OCI-LY1 (cell line): Measurements from ENCODE around the gene CENPL.
"Not testable (repeated sequence)": the region's sequence is repeated elsewhere in the genome, so short reads cannot be mapped to it uniquely, and the experiment has no call there.

ENCODE experiments used
- H2AFZ ChIP-seq: fragments of 200-600 bp; sonication (generic), shearing (Covaris generic); 2 replicates; pipeline ENCODE4 v1.6.0; 2014; ENCODE audit warnings: antibody characterized with exemption, mild to moderate bottlenecking, low read length
- H3F3A ChIP-seq: fragments of 200-600 bp; sonication (generic), shearing (Covaris generic); 2 replicates; pipeline ENCODE4 v1.6.0; 2014; ENCODE audit warnings: mild to moderate bottlenecking, antibody characterized with exemption, low read length, moderate library complexity; ENCODE audit not compliant: insufficient read depth
- H3K27ac ChIP-seq: fragments of 200-600 bp; sonication (generic); 2 replicates; pipeline ENCODE4 v1.5.1; 2014; ENCODE audit warnings: low read length, mixed run types, mild to moderate bottlenecking, low read depth; ENCODE audit not compliant: poor library complexity, severe bottlenecking
- H3K27me3 ChIP-seq: fragments of 200-600 bp; sonication (generic); 2 replicates; pipeline ENCODE4 v1.6.0; 2014; ENCODE audit warnings: antibody characterized with exemption, mild to moderate bottlenecking, low read length, moderate library complexity; ENCODE audit not compliant: insufficient read depth
- H3K36me3 ChIP-seq: fragments of 200-600 bp; sonication (generic); 2 replicates; pipeline ENCODE4 v1.6.1; 2014; ENCODE audit warnings: mild to moderate bottlenecking, antibody characterized with exemption, low read length, moderate library complexity, mixed read lengths; ENCODE audit not compliant: insufficient read depth
- H3K4me1 ChIP-seq: fragments of 200-600 bp; sonication (generic); 2 replicates; pipeline ENCODE4 v1.5.1; 2014; ENCODE audit warnings: mild to moderate bottlenecking, low read length, moderate library complexity; ENCODE audit not compliant: insufficient read depth, severe bottlenecking
- H3K4me2 ChIP-seq: fragments of 200-600 bp; sonication (generic), shearing (Covaris generic); 2 replicates; pipeline ENCODE4 v1.6.1; 2014; ENCODE audit warnings: low read length
- H3K4me3 ChIP-seq: fragments of 200-600 bp; sonication (generic); 2 replicates; pipeline ENCODE4 v1.5.1; 2014; ENCODE audit warnings: low read length, low read depth, mild to moderate bottlenecking, mixed read lengths; ENCODE audit not compliant: poor library complexity, severe bottlenecking
- H3K79me2 ChIP-seq: fragments of 200-600 bp; shearing (Covaris generic); 2 replicates; pipeline ENCODE4 v1.6.1; 2016; ENCODE audit warnings: mixed run types, low read length, mixed read lengths; ENCODE audit not compliant: insufficient read depth
- H3K9ac ChIP-seq: fragments of 200-600 bp; sonication (generic), shearing (Covaris generic); 2 replicates; pipeline ENCODE4 v1.6.1; 2014; ENCODE audit warnings: mild to moderate bottlenecking, low read length, mixed read lengths
- H3K9me2 ChIP-seq: fragments of 200-600 bp; sonication (generic), shearing (Covaris generic); 2 replicates; pipeline ENCODE4 v1.6.1; 2014; ENCODE audit warnings: low read depth, mild to moderate bottlenecking, low read length, mixed read lengths
- H3K9me3 ChIP-seq: fragments of 200-600 bp; shearing (Covaris generic); 2 replicates; pipeline ENCODE4 v1.6.1; 2014; ENCODE audit warnings: low read length, mixed read lengths
- H4K20me1 ChIP-seq: fragments of 200-600 bp; sonication (generic), shearing (Covaris generic); 2 replicates; pipeline ENCODE4 v1.6.0; 2016; ENCODE audit warnings: mild to moderate bottlenecking, low read length; ENCODE audit not compliant: insufficient read depth
- CTCF ChIP-seq: fragments of 200-600 bp; sonication (generic), shearing (Covaris generic); IDR thresholded peaks from 2 replicates; pipeline ENCODE4 v1.5.1; 2017; ENCODE audit warnings: mild to moderate bottlenecking, antibody characterized with exemption, low read length, moderate library complexity, mixed read lengths
- EZH2 ChIP-seq: fragments of 200-600 bp; sonication (generic), shearing (Covaris generic); IDR thresholded peaks from 2 replicates; pipeline ENCODE4 v1.8.0; 2017; ENCODE audit warnings: borderline replicate concordance, mixed run types, mild to moderate bottlenecking, antibody characterized with exemption, low read length, moderate library complexity, mixed read lengths

CENPL gene

GRCh38 chr1:173779936-173780335 is 44.7 kb downstream of the CENPL start:
- H3K36me3 ChIP-seq = peaks cover 81% of the 10 kb centered on the region
- no peaks in the 10 kb centered on the region for H4K20me1 ChIP-seq
- no peaks in the 10 kb centered on the region for H3K27me3 ChIP-seq
- H3K4me3 ChIP-seq = no peak overlapping the region
- no peak overlapping the region for H3K4me2 ChIP-seq
- H3K4me1 ChIP-seq = no peaks in the 10 kb centered on the region
- no peaks in the 10 kb centered on the region for H3K9me2 ChIP-seq
- H3K9ac ChIP-seq = no peak overlapping the region
- H3K79me2 ChIP-seq = no peaks in the 10 kb centered on the region
- H3F3A ChIP-seq = no peaks in the 10 kb centered on the region; the same call in 1 of the 2 replicates
- no peaks in the 10 kb centered on the region for H3K9me3 ChIP-seq
- no peak overlapping the region for H3K27ac ChIP-seq
- TF ChIP-seq EZH2 (no peak), CTCF (no peak)
- no peak overlapping the region for H2AFZ ChIP-seq

GRCh38 chr1:173775578-173776226 is 49.0 kb downstream of the CENPL start:
- Histone ChIP-seq H3K36me3 (peaks cover 46% of the 10 kb centered on the region), H3K9me2 (no peaks in the 10 kb centered on the region), H3K79me2 (no peaks in the 10 kb centered on the region), H3K27me3 (no peaks in the 10 kb centered on the region), H4K20me1 (no peaks in the 10 kb centered on the region), H3K4me3 (no peak overlapping the region), H3K4me1 (no peaks in the 10 kb centered on the region), H3K9ac (no peak overlapping the region), H3K4me2 (no peak overlapping the region), H3K9me3 (no peaks in the 10 kb centered on the region), H3F3A (no peaks in the 10 kb centered on the region; the same call in 1 of the 2 replicates), H3K27ac (no peak overlapping the region), H2AFZ (no peak overlapping the region)
- TF ChIP-seq EZH2 (no peak), CTCF (no peak)

- Histone ChIP-seq H3K9me2 (no peaks in the 10 kb centered on the region), H3F3A (peaks cover 8% of the 10 kb centered on the region; the same call in 1 of the 2 replicates), H3K27me3 (no peaks in the 10 kb centered on the region), H3K4me2 (no peak overlapping the region), H3K4me1 (no peaks in the 10 kb centered on the region), H2AFZ (no peak overlapping the region), H3K36me3 (peaks cover 25% of the 10 kb centered on the region), H4K20me1 (no peaks in the 10 kb centered on the region), H3K27ac (no peak overlapping the region), H3K9me3 (no peaks in the 10 kb centered on the region), H3K9ac (no peak overlapping the region), H3K79me2 (no peaks in the 10 kb centered on the region), H3K4me3 (no peak overlapping the region)
- TF ChIP-seq CTCF (no peak), EZH2 (no peak)
Measured at GRCh38 chr1:173771560-173771959, 53.1 kb downstream of the CENPL start.

GRCh38 chr1:173770330-173770729 is 54.4 kb downstream of the CENPL start:
- H3K9ac ChIP-seq, H4K20me1 ChIP-seq, H3K9me3 ChIP-seq, H3F3A ChIP-seq, H3K4me1 ChIP-seq, H2AFZ ChIP-seq, H3K4me3 ChIP-seq, H3K27ac ChIP-seq, H3K9me2 ChIP-seq, H3K79me2 ChIP-seq, H3K27me3 ChIP-seq, H3K4me2 ChIP-seq: not testable (repeated sequence)
- H3K36me3 ChIP-seq = peaks cover 12% of the 10 kb centered on the region
